Astrocyte (in vitro differentiated cells and primary cell): ENCODE data around the gene ATG16L1.

Source experiments
- CTCF ChIP-seq: IDR thresholded peaks from 2 replicates; pipeline ENCODE4 v1.5.1; 2011; ENCODE audit warnings: low read depth, mild to moderate bottlenecking, inconsistent platforms, low read length, moderate library complexity; ENCODE audit not compliant: insufficient read depth
- EZH2 ChIP-seq: IDR thresholded peaks from 2 replicates; pipeline ENCODE4 v1.6.1; 2012; ENCODE audit warnings: mild to moderate bottlenecking, low read length, inconsistent platforms; ENCODE audit not compliant: insufficient read depth

GRCh38 chr2:233320470-233320869 is 69.0 kb downstream of the ATG16L1 start:
- TF ChIP-seq EZH2 (no peak), CTCF (no peak)
